LNCaP clone FGC (cell line): Measurements from ENCODE around the gene TNIP2.

Experiments used
- DNase-seq: peaks from one replicate; pipeline ENCODE4 v3.0.0-alpha.2; 2011; ENCODE audit warnings: low read depth
- H3K4me3 ChIP-seq: 2 replicates; pipeline ENCODE4 v1.5.1; 2011; ENCODE audit warnings: mild to moderate bottlenecking, low read depth, low read length, control low read depth
- TF ChIP-seq, protein P1 (sequence below): IDR thresholded peaks from 2 replicates; pipeline ENCODE4 v1.5.1; 2012; ENCODE audit warnings: mild to moderate bottlenecking; ENCODE audit not compliant: control insufficient read depth, insufficient read depth; ENCODE audit errors: extremely low read depth

TNIP2 gene

DNA sequence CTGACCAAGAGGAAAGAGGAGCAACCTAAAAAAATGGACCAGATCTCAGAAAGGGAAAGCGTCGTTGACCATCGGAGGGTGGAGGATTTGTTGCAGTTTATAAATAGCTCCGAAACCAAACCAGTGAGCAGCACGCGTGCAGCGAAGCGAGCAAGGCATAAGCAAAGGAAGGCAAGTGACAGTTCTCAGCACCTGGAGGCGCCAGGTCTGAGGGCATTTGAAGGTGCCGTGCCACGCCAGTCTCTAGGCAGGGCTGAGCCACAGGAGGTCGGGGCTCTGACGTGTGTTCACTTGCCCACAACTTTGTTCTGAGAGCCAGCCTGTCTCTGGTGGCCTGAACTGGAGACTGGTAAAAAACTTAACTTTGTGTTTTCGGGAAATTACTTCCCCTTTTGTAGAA lies 59.7 kb downstream of the TNIP2 start:
- H3K4me3 ChIP-seq = no peak overlapping the region
- TF ChIP-seq, protein P1, sequence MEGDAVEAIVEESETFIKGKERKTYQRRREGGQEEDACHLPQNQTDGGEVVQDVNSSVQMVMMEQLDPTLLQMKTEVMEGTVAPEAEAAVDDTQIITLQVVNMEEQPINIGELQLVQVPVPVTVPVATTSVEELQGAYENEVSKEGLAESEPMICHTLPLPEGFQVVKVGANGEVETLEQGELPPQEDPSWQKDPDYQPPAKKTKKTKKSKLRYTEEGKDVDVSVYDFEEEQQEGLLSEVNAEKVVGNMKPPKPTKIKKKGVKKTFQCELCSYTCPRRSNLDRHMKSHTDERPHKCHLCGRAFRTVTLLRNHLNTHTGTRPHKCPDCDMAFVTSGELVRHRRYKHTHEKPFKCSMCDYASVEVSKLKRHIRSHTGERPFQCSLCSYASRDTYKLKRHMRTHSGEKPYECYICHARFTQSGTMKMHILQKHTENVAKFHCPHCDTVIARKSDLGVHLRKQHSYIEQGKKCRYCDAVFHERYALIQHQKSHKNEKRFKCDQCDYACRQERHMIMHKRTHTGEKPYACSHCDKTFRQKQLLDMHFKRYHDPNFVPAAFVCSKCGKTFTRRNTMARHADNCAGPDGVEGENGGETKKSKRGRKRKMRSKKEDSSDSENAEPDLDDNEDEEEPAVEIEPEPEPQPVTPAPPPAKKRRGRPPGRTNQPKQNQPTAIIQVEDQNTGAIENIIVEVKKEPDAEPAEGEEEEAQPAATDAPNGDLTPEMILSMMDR = no peak
- no peak for DNase-seq

DNA sequence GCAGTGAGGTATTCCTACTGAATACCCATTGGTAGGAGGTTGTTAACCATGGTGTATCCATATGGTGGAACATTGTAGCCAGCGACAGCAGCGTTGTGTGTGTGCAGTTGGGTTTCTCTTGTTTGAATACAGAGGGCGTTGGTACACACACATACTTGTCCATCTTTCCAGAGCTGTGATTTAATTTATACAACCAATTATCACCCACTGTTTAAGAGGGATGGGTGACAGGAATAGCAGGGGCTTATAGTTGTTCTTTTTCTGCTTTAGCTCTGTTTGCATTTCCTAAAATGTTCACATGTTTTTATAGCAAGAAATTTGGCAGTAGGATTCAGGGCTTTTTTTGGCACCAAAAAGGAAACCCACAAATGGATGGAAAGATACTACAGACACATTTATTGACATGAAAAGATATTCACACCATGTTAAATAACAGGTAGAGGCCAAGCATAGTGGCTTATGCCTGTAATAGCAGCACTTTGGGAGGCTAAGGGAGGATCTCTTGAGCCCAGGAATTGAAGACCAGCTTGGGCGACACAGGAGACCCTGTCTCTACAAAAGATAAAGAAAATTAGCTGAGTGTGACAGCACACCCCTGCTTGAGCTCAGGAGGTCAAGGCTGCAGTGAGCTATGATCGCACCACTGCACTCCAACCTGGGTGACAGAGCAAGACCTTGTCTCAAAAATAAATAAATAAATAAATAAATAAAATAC lies 60.6 kb downstream of the TNIP2 start:
- TF ChIP-seq, protein P1 = no peak
- H3K4me3 ChIP-seq = no peak overlapping the region
- no peak for DNase-seq

DNA sequence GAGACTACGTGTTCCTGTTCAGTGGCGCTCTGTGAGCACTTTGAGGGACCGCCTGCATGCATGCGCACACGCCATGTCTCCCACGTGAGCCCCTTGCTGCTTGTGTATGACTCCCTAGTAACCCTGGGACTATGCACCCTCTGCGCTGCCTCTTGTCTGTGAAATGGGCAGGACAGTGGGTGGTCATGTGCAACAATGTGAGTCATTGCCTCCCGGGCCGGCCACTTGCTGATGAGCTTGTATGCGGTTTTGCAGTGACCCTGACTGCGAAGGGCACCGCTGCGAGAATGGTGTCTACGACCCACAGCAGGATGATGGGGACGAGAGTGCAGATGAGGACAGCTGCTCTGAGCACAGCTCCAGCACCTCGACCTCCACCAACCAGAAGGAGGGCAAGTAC lies 61.4 kb downstream of the TNIP2 start:
- no peak for DNase-seq
- no peak overlapping the region for H3K4me3 ChIP-seq
- TF ChIP-seq, protein P1 = no peak

DNA sequence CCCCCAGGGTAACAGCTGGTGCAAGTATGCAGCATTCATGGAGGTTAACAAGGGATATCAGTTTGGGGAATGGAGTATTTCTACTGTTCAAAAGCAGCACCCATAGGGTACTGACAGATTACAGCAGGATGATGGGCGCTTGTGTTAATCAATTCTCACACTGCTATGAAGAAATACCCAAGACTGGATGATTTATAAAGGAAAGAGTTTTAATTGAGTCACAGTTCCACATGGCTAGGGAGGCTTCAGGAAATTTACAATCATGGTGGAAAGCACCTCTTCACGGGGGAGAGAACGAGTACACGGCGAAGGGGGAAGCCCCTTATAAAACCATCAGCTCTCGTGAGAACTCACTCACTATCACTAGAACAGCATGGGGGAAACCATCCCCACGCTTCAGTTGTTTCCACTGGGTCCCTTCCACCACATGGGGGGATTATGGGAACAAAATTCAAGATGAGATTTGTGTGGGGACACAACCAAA lies 64.1 kb downstream of the TNIP2 start:
- no peak overlapping the region for H3K4me3 ChIP-seq
- TF ChIP-seq, protein P1 = no peak
- no peak for DNase-seq
